AG04449 (cell line): Measurements from ENCODE around the gene INKA1.
"Not testable (repeated sequence)": the region's sequence is repeated elsewhere in the genome, so short reads cannot be mapped to it uniquely, and the experiment has no call there.

ENCODE experiments used
- CTCF ChIA-PET: fragments of 350-600 bp; formaldehyde crosslinking; extraction: SDS; loops from one replicate; lab custom pipeline; 2021; ENCODE audit warnings: antibody characterized with exemption; lab: Yijun Ruan, JAX
- POLR2A ChIA-PET: fragments of 400-600, 350-600 bp; formaldehyde crosslinking; extraction: SDS; loops from one replicate; lab custom pipeline; 2020; ENCODE audit warnings: antibody characterized with exemption, inconsistent platforms; lab: Yijun Ruan, JAX
- DNase-seq: peaks from one replicate; pipeline ENCODE4 v3.0.0-alpha.2; 2010; ENCODE audit warnings: low read depth, low spot score
- H3K4me3 ChIP-seq: 2 replicates; pipeline ENCODE4 v1.5.1; 2011; ENCODE audit warnings: low read depth, mild to moderate bottlenecking, control low read depth, low read length
- CTCF ChIP-seq: IDR thresholded peaks from one replicate; pipeline ENCODE4 v1.5.1; 2011; ENCODE audit warnings: mild to moderate bottlenecking, moderate library complexity, low read length, control low read depth, inconsistent platforms; ENCODE audit not compliant: insufficient read depth; ENCODE audit errors: missing control alignments

INKA1 gene

GRCh38 chr3:49813497-49814174 lies 10.6 kb downstream of the INKA1 start, which contains the start of gene UBA7:
Gene UBA7, minus strand, starts transcription at chr3:49813953. Its CDS starts 166 bp downstream, at chr3:49813787.
- no peak for DNase-seq
- ChIA-PET CTCF (interaction anchor here (1.1 to 4.0 kb wide), 3 partner anchors 10 to 93 kb away, joined by 3 to 47 read pairs (median 25); partner anchors contain the start of gene INKA1), POLR2A (interaction anchor here (1.2 kb wide), 1 partner anchor 10 kb away, joined by 3 read pairs; no protein-coding TSS in a partner anchor)

GRCh38 chr3:49823131-49823530 lies 20.1 kb downstream of the INKA1 start:
- H3K4me3 ChIP-seq, POLR2A ChIA-PET, DNase-seq: not testable (repeated sequence)
- CTCF ChIA-PET: interaction anchor here (1.2 to 1.5 kb wide), 3 partner anchors 9 to 20 kb away, joined by 3 to 11 read pairs (median 3); partner anchors contain the start of gene INKA1

More at GRCh38 chr3:49813497-49814174, 10.6 kb downstream of the INKA1 start, which contains the start of gene UBA7:
- H3K4me3 ChIP-seq: peak within 1 kb of the TSS; percentile 58
- no peak for TF ChIP-seq CTCF

- no peak for DNase-seq
- ChIA-PET POLR2A (interaction anchor here (0.5 kb wide), 1 partner anchor 13 kb away, joined by 3 read pairs; no protein-coding TSS in a partner anchor), CTCF (interaction anchor here (0.6 to 19.5 kb wide), 5 partner anchors 9 to 125 kb away, joined by 3 to 507 read pairs (median 8); partner anchors contain the start of genes CDHR4 and INKA1)
- no peak overlapping the region for H3K4me3 ChIP-seq
- no peak for TF ChIP-seq CTCF
Observed at GRCh38 chr3:49826016-49826415, 23.0 kb downstream of the INKA1 start.

GRCh38 chr3:49831341-49831740 lies 28.3 kb downstream of the INKA1 start:
- CTCF ChIA-PET: interaction anchor here (8.4 to 19.5 kb wide), 2 partner anchors 8 to 27 kb away, joined by 107 to 507 read pairs; partner anchors contain the start of genes CDHR4 and INKA1
- DNase-seq: no peak
- no peak for TF ChIP-seq CTCF
- POLR2A ChIA-PET: no interaction called here
- no peak overlapping the region for H3K4me3 ChIP-seq

GRCh38 chr3:49839193-49839809 lies 36.2 kb downstream of the INKA1 start:
- TF ChIP-seq CTCF: peak; percentile 83
- DNase-seq: peak; percentile 19
- no peak overlapping the region for H3K4me3 ChIP-seq
- POLR2A ChIA-PET: interaction anchor here (0.7 to 1.7 kb wide), 3 partner anchors 13 to 36 kb away, joined by 3 to 5 read pairs (median 3); partner anchors contain the start of gene INKA1
- CTCF ChIA-PET: interaction anchor here (0.6 to 19.5 kb wide), 55 partner anchors 10 to 350 kb away, joined by 3 to 507 read pairs (median 6); partner anchors contain the start of genes CDHR4, INKA1, IP6K1 and MON1A

GRCh38 chr3:49840388-49840787 lies 37.3 kb downstream of the INKA1 start:
- ChIA-PET CTCF (interaction anchor here (1.0 to 19.5 kb wide), 12 partner anchors 10 to 301 kb away, joined by 3 to 507 read pairs (median 12); partner anchors contain the start of genes CDHR4, INKA1, IP6K1 and TRAIP), POLR2A (interaction anchor here (0.9 kb wide), 1 partner anchor 37 kb away, joined by 4 read pairs; the partner anchor contains the start of gene INKA1)
- TF ChIP-seq CTCF: no peak
- DNase-seq: no peak
- H3K4me3 ChIP-seq: no peak overlapping the region
